Neural cell (in vitro differentiated cells): ENCODE results near the gene KRTCAP2. TPM values are rescaled to one million over a fixed set of nuclear protein-coding genes. Genes with fewer than 3 reads are reported as not detected.

ENCODE experiments used
- H2AFZ ChIP-seq: fragments of 200-600, 300-800 bp; sonication (generic), shearing (Covaris generic); 2 replicates; pipeline ENCODE4 v1.6.0; 2014; ENCODE audit warnings: low read depth, mild to moderate bottlenecking, antibody characterized with exemption, low read length, moderate library complexity
- H3F3A ChIP-seq: fragments of 200-600 bp; shearing (Covaris generic); 2 replicates; pipeline ENCODE4 v1.6.1; 2016; ENCODE audit warnings: mild to moderate bottlenecking, moderate library complexity, mixed read lengths, antibody characterized with exemption, low read length; ENCODE audit not compliant: insufficient read depth, poor library complexity, severe bottlenecking
- H3K27ac ChIP-seq: fragments of 200-600, 300-800 bp; sonication (generic), shearing (Covaris generic); 2 replicates; pipeline ENCODE4 v1.5.1; 2014; ENCODE audit warnings: mild to moderate bottlenecking, low read length, moderate library complexity
- H3K27me3 ChIP-seq: fragments of 300-800, 200-600 bp; sonication (generic), shearing (Covaris generic); 2 replicates; pipeline ENCODE4 v1.6.0; 2014; ENCODE audit warnings: mild to moderate bottlenecking, low read depth, low read length, moderate library complexity; ENCODE audit not compliant: insufficient read depth
- H3K36me3 ChIP-seq: fragments of 300-800, 200-600 bp; sonication (generic), shearing (Covaris generic); 2 replicates; pipeline ENCODE4 v1.5.1; 2014; ENCODE audit warnings: mild to moderate bottlenecking, antibody characterized with exemption, low read length, moderate library complexity; ENCODE audit not compliant: insufficient read depth
- H3K4me2 ChIP-seq: fragments of 300-800, 200-600 bp; sonication (generic), shearing (Covaris generic); 2 replicates; pipeline ENCODE4 v1.6.0; 2014; ENCODE audit warnings: mild to moderate bottlenecking, low read length
- H3K4me3 ChIP-seq: fragments of 300-800, 200-600 bp; sonication (generic), shearing (Covaris generic); 2 replicates; pipeline ENCODE4 v1.5.1; 2014; ENCODE audit warnings: mild to moderate bottlenecking, low read length, moderate library complexity
- H3K79me2 ChIP-seq: fragments of 200-600 bp; shearing (Covaris generic); replicated peaks from 2 replicates; pipeline ENCODE4 v1.6.0; 2014; ENCODE audit warnings: mild to moderate bottlenecking, low read length, moderate library complexity; ENCODE audit not compliant: insufficient read depth
- H3K9ac ChIP-seq: fragments of 300-800, 200-600 bp; sonication (generic), shearing (Covaris generic); 2 replicates; pipeline ENCODE4 v1.6.1; 2016; ENCODE audit warnings: mild to moderate bottlenecking, low read length, mixed read lengths
- H3K9me2 ChIP-seq: fragments of 200-600 bp; shearing (Covaris generic); 2 replicates; pipeline ENCODE4 v1.6.1; 2016; ENCODE audit warnings: mild to moderate bottlenecking, low read length, mixed read lengths; ENCODE audit not compliant: insufficient read depth
- H3K9me3 ChIP-seq: fragments of 200-600, 300-800 bp; sonication (generic), shearing (Covaris generic); 2 replicates; pipeline ENCODE4 v1.6.1; 2016; ENCODE audit warnings: mild to moderate bottlenecking, mixed run types, low read length, moderate library complexity, mixed read lengths
- H4K20me1 ChIP-seq: fragments of 200-600 bp; shearing (Covaris generic); 2 replicates; pipeline ENCODE4 v1.6.1; 2016; ENCODE audit warnings: mild to moderate bottlenecking, mixed run types; ENCODE audit not compliant: insufficient read depth
- CTCF ChIP-seq: fragments of 450-650 bp; IDR thresholded peaks from 2 replicates; pipeline ENCODE4 v1.5.1; 2014; ENCODE audit warnings: antibody characterized with exemption, mild to moderate bottlenecking, moderate library complexity; ENCODE audit not compliant: poor library complexity, severe bottlenecking
- EP300 ChIP-seq: fragments of 450-650 bp; conservative IDR thresholded peaks from 2 replicates; pipeline ENCODE4 v1.6.1; 2014; ENCODE audit warnings: antibody characterized with exemption, mild to moderate bottlenecking, moderate library complexity; ENCODE audit not compliant: poor library complexity, severe bottlenecking
- EZH2 ChIP-seq: fragments of 200-600, 300-800 bp; shearing (Covaris generic), sonication (generic); IDR thresholded peaks from 2 replicates; pipeline ENCODE4 v1.6.1; 2014; ENCODE audit warnings: antibody characterized with exemption, low read length, borderline replicate concordance, mild to moderate bottlenecking; ENCODE audit not compliant: insufficient read depth, poor library complexity, severe bottlenecking
- MXI1 ChIP-seq: fragments of 450-650 bp; conservative IDR thresholded peaks from 2 replicates; pipeline ENCODE4 v1.6.1; 2014; ENCODE audit warnings: antibody characterized with exemption, mild to moderate bottlenecking; ENCODE audit not compliant: poor library complexity, severe bottlenecking
- POLR2AphosphoS5 ChIP-seq: IDR thresholded peaks from 2 replicates; pipeline ENCODE4 v1.6.1; 2012
- RAD21 ChIP-seq: fragments of 450-650 bp; conservative IDR thresholded peaks from 2 replicates; pipeline ENCODE4 v1.6.1; 2014; ENCODE audit warnings: antibody characterized with exemption, mild to moderate bottlenecking, moderate library complexity
- REST ChIP-seq: IDR thresholded peaks from 2 replicates; pipeline ENCODE4 v1.6.1; 2012; ENCODE audit warnings: borderline replicate concordance
- SMC3 ChIP-seq: fragments of 450-650 bp; conservative IDR thresholded peaks from 2 replicates; pipeline ENCODE4 v1.6.1; 2014; ENCODE audit warnings: antibody characterized with exemption, mild to moderate bottlenecking, moderate library complexity; ENCODE audit not compliant: poor library complexity
- TAF1 ChIP-seq: IDR thresholded peaks from 2 replicates; pipeline ENCODE4 v1.6.1; 2012; ENCODE audit warnings: low read depth
- polyA plus RNA-seq: library from polyadenylated mRNA; depleted of rRNA; stranded (reverse); fragments of >200 nt; gene quantifications from 2 replicates; pipeline ENCODE4 v1.2.3, GENCODE V29; 2014

KRTCAP2 gene
- polyA plus RNA-seq, 1 donor from 2014 or later = 175 TPM

GRCh38 chr1:155186794-155187455 lies 13.8 kb upstream of the KRTCAP2 start:
- Histone ChIP-seq H3K27ac (no peak overlapping the region), H3K9ac (no peak overlapping the region), H3K36me3 (no peaks in the 10 kb centered on the region), H2AFZ (no peak overlapping the region), H3K4me3 (no peak overlapping the region), H3K9me3 (no peaks in the 10 kb centered on the region), H3F3A (no peaks in the 10 kb centered on the region), H3K27me3 (no peaks in the 10 kb centered on the region), H3K9me2 (no peaks in the 10 kb centered on the region), H3K4me2 (no peak overlapping the region), H3K79me2 (no peaks in the 10 kb centered on the region), H4K20me1 (no peaks in the 10 kb centered on the region)
- no peak for TF ChIP-seq SMC3
- no peak for TF ChIP-seq MXI1
- TF ChIP-seq EP300 = no peak
- no peak for TF ChIP-seq EZH2
- TF ChIP-seq POLR2AphosphoS5 = no peak
- no peak for TF ChIP-seq RAD21
- no peak for TF ChIP-seq REST
- no peak for TF ChIP-seq CTCF
- no peak for TF ChIP-seq TAF1

- Histone ChIP-seq H3K27ac (no peak overlapping the region), H3K4me2 (no peak overlapping the region), H3K27me3 (no peaks in the 10 kb centered on the region)
These were observed 13.1 kb upstream of the KRTCAP2 start for GRCh38 chr1:155186067-155186793.

More at GRCh38 chr1:155186067-155186793, 13.1 kb upstream of the KRTCAP2 start:
- Histone ChIP-seq H3K36me3 (no peaks in the 10 kb centered on the region), H3K9me3 (no peaks in the 10 kb centered on the region), H4K20me1 (no peaks in the 10 kb centered on the region), H3K9ac (no peak overlapping the region), H3K4me3 (no peak overlapping the region), H2AFZ (no peak overlapping the region), H3F3A (no peaks in the 10 kb centered on the region), H3K79me2 (no peaks in the 10 kb centered on the region), H3K9me2 (no peaks in the 10 kb centered on the region)
- TF ChIP-seq CTCF = no peak
- TF ChIP-seq EP300 = no peak
- no peak for TF ChIP-seq RAD21
- TF ChIP-seq MXI1 = no peak
- TF ChIP-seq EZH2 = no peak
- no peak for TF ChIP-seq SMC3
- no peak for TF ChIP-seq TAF1
- TF ChIP-seq REST = no peak
- no peak for TF ChIP-seq POLR2AphosphoS5
